Left lung (tissue), 10 donors: ENCODE measurements around the gene ABI2. TPM values are rescaled to one million over a fixed set of nuclear protein-coding genes. Genes with fewer than 3 reads are reported as not detected.
A peak's percentile ranks its signal among the peaks of the same experiment; 100 is the strongest.

ENCODE experiments used
- ATAC-seq: fragments of 200-7000 bp; cut with Tn5 transposase; one replicate; pipeline ENCODE4 v1.9.1; 2020; ENCODE audit warnings: moderate library complexity
- DNase-seq, 4 donors: peaks; one replicate each; pipeline ENCODE4 v3.0.0-alpha.2; 2013 to 2020
- H3K27ac ChIP-seq, 2 donors: fragments of 200-600 bp; sonication (generic) in 1 of 2; one replicate each; pipeline versions ENCODE4 v1.5.0 to v1.8.0; 2020 to 2021
- H3K27me3 ChIP-seq, 2 donors: fragments of 200-600 bp; sonication (generic) in 1 of 2; one replicate each; pipeline versions ENCODE4 v1.5.0 to v1.8.0; 2020 to 2021
- H3K36me3 ChIP-seq, 2 donors: fragments of 200-600 bp; sonication (generic) in 1 of 2; one replicate each; pipeline versions ENCODE4 v1.5.0 to v1.8.0; 2020 to 2021
- H3K4me1 ChIP-seq, 2 donors: fragments of 200-600 bp; one replicate each; pipeline ENCODE4 v1.8.0; 2021
- H3K4me3 ChIP-seq, 2 donors: fragments of 200-600 bp; sonication (generic) in 1 of 2; one replicate each; pipeline versions ENCODE4 v1.5.0 to v1.8.0; 2020 to 2021; ENCODE audit warnings: mild to moderate bottlenecking in 1 of 2
- H3K9me3 ChIP-seq, 2 donors: fragments of 200-600 bp; sonication (generic) in 1 of 2; one replicate each; pipeline versions ENCODE4 v1.5.0 to v1.8.0; 2020 to 2021
- intact Hi-C, 2 donors: fragments of 100-400 bp; cut with DNase I; formaldehyde crosslinking; loops; one replicate each; pipeline versions ENCODE4 v1.11.2 to v1.14.2; 2022
- polyA plus RNA-seq, 6 donors: library from polyadenylated mRNA; unstranded; fragments of 120-200 nt; gene quantifications; one replicate each; pipeline ENCODE4 v1.2.1, GENCODE V29; 2013; ENCODE audit not compliant: insufficient read length in 6 of 6
- total RNA-seq, 2 donors: library from RNA; stranded (reverse); fragmentation: NEBNext Ultra II Directional; extraction: Animal tissue kit (Norgen Biotek cat#: 25700); gene quantifications; one replicate each; pipeline ENCODE4 v1.2.1, GENCODE V29; 2021
- TF ChIP-seq, protein P1 (sequence below), 2 donors: fragments of 200-600 bp; sonication (generic) in 1 of 2; IDR thresholded peaks; one replicate each; pipeline versions ENCODE4 v1.5.0 to v1.8.0; 2021; ENCODE audit warnings: antibody characterized with exemption in 2 of 2
- donor health status: DM: no; HTN: yes; CAD: no.
- donor health status: DM: no; HTN: no; CAD: no.

ABI2 gene
- total and polyA plus RNA-seq, 8 donors: 32.8 to 77.6 (median 72.7) TPM

DNA sequence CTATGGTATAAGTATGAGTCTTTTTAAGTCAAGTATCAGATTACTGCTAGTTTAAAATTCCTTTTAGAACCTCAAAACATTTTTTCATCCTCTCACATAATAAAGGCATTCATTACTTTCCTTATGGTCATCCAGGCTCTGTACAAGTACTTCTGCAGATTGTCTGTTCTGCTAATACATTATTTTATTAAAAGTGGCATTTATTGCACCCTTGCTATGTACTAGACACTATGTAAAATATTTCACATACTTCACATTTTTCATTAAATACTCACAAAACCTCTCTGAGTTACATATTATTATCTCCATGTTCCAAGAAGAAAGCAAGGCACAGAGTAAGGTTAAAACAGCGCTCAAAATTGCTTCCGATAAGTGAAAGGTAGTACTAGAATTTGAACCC, 122.8 kb downstream of the ABI2 start:
- ATAC-seq (no peak), DNase-seq (no peak)
- intact Hi-C loops: no loop called here
- no peaks in the 10 kb centered on the region for H3K9me3 ChIP-seq
- peak overlapping the region in 1 of 2 donors; percentile 19 for H3K27ac ChIP-seq
- no peaks in the 10 kb centered on the region for H3K27me3 ChIP-seq
- peaks cover 0 to 42% of the 10 kb centered on the region in 2 donors for H3K36me3 ChIP-seq
- peaks cover 0 to 11% of the 10 kb centered on the region in 2 donors for H3K4me1 ChIP-seq
- TF ChIP-seq, protein P1, sequence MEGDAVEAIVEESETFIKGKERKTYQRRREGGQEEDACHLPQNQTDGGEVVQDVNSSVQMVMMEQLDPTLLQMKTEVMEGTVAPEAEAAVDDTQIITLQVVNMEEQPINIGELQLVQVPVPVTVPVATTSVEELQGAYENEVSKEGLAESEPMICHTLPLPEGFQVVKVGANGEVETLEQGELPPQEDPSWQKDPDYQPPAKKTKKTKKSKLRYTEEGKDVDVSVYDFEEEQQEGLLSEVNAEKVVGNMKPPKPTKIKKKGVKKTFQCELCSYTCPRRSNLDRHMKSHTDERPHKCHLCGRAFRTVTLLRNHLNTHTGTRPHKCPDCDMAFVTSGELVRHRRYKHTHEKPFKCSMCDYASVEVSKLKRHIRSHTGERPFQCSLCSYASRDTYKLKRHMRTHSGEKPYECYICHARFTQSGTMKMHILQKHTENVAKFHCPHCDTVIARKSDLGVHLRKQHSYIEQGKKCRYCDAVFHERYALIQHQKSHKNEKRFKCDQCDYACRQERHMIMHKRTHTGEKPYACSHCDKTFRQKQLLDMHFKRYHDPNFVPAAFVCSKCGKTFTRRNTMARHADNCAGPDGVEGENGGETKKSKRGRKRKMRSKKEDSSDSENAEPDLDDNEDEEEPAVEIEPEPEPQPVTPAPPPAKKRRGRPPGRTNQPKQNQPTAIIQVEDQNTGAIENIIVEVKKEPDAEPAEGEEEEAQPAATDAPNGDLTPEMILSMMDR (IDR thresholded peaks at IDR 0.05): no peak
- H3K4me3 ChIP-seq: no peak overlapping the region

DNA sequence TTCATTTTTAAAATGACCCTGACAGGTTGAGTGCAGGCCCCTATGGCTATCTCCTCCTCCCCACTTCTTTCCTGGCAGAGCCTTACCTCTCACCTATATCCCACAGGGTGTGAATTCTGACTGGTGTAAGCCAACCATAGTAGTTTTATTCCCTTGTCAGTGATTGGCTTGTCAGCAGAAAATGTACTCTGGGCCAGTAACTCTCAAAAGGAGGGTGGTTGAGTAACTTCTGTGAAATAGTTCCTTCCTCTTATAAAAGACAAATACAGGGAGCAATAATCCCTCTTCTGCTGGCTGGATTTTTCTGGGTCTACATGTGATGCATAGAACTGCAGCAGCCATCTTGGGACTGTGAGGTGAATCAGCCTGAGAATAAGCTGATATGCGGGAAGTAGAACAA, 123.5 kb downstream of the ABI2 start:
- DNase-seq: no peak
- Histone ChIP-seq H3K27ac (no peak overlapping the region), H3K9me3 (no peaks in the 10 kb centered on the region), H3K4me3 (no peak overlapping the region), H3K27me3 (no peaks in the 10 kb centered on the region), H3K4me1 (peaks cover 0 to 11% of the 10 kb centered on the region in 2 donors), H3K36me3 (peaks cover 0 to 41% of the 10 kb centered on the region in 2 donors)
- intact Hi-C loops: no loop called here
- peak; percentile 73 for ATAC-seq
- TF ChIP-seq, protein P1 (IDR thresholded peaks at IDR 0.05): no peak

DNA sequence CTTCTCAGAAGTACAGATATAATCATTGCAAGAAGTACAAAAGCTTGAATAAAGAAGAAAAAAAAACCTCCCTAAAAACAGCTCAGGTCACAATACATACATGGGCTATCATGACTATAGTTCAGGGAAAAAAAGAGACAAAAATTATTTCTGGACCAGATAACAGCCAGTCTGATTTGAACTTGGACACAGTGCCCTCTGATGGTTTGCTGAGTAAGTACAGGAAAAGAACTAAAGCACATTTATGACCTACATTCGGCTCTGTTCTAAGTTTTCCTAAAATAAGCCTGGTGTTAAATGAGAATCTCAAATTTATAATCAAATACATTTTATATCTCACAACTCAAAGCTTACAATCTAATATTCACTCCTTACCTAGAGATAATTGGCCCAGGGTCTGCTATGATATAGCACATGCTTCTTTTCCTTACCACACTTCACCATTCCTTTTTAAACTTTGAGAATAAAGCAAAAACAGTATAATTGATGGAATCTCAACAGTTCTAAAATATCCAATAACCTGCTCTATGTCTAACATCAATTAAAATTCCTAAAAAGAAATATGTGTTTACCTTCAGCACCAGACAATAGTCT, 125.8 kb downstream of the ABI2 start:
- peak in 2 of 4 donors; percentile 25 to 60 for DNase-seq
- Histone ChIP-seq H3K27ac (no peak overlapping the region), H3K4me3 (no peak overlapping the region), H3K9me3 (no peaks in the 10 kb centered on the region), H3K36me3 (peaks cover 2 to 46% of the 10 kb centered on the region in 2 donors), H3K27me3 (no peaks in the 10 kb centered on the region), H3K4me1 (peaks cover 0 to 11% of the 10 kb centered on the region in 2 donors)
- TF ChIP-seq, protein P1 (IDR thresholded peaks at IDR 0.05): peak; percentile 51 to 58
- intact Hi-C loops: no loop called here
- peak; percentile 79 for ATAC-seq

DNA sequence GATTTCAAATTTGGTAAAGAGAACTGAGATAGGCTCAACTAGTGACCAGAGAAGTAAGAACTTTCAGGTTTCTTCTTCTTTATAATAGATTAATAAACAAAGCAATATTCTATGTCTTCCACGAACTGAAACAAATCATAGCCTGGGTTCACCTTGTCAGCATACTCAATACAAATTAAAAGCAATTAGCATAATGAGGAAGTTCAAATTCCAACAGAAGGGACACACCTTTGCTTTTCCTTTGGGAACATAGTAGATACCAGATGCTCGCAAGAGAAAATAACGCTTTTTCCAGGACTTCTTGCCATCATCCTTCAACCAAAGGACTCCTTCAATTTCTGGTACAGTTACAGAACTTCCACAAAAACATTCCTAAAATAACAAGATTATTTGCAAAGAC, 127.0 kb downstream of the ABI2 start:
- Histone ChIP-seq H3K4me1 (peaks cover 0 to 11% of the 10 kb centered on the region in 2 donors), H3K36me3 (peaks cover 2 to 50% of the 10 kb centered on the region in 2 donors), H3K4me3 (no peak overlapping the region), H3K27ac (no peak overlapping the region), H3K9me3 (no peaks in the 10 kb centered on the region), H3K27me3 (no peaks in the 10 kb centered on the region)
- ATAC-seq: no peak
- TF ChIP-seq, protein P1 (IDR thresholded peaks at IDR 0.05): no peak
- DNase-seq: no peak
- intact Hi-C loops: no loop called here

- H3K4me1 ChIP-seq: no peaks in the 10 kb centered on the region
Measured at GRCh38 chr2:203461746-203462145, 133.6 kb downstream of the ABI2 start.

More at GRCh38 chr2:203461746-203462145, 133.6 kb downstream of the ABI2 start:
- intact Hi-C loops: no loop called here
- Histone ChIP-seq H3K36me3 (peaks cover 2 to 37% of the 10 kb centered on the region in 2 donors), H3K9me3 (no peaks in the 10 kb centered on the region), H3K27ac (no peak overlapping the region), H3K4me3 (no peak overlapping the region), H3K27me3 (no peaks in the 10 kb centered on the region)
- no peak for ATAC-seq
- TF ChIP-seq, protein P1 (IDR thresholded peaks at IDR 0.05): no peak
- DNase-seq: no peak
